Keratinocyte (primary cell): Measurements from ENCODE around the gene ARFRP1.
A peak's percentile ranks its signal among the peaks of the same experiment; 100 is the strongest.

Experiments
- CTCF ChIP-seq, 3 experiments: IDR thresholded peaks in 1 of 3; conservative IDR thresholded peaks in 1 of 3; optimal IDR thresholded peaks in 1 of 3; 2 replicates in 2 of 3; 3 replicates in 1 of 3; pipeline versions ENCODE3 to v1.5.1; 2011; ENCODE audit warnings: low read length in 3 of 3, mild to moderate bottlenecking in 3 of 3, moderate library complexity in 2 of 3, control low read depth in 1 of 3, inconsistent platforms in 1 of 3; ENCODE audit not compliant: insufficient read depth in 2 of 3; ENCODE audit errors: extremely low read depth in 1 of 3
- EZH2 ChIP-seq: IDR thresholded peaks from one replicate; pipeline ENCODE4 v1.6.1; 2012; ENCODE audit warnings: inconsistent platforms, mild to moderate bottlenecking, low read length, moderate library complexity

- TF ChIP-seq EZH2 (no peak), CTCF (optimal IDR thresholded peaks at IDR 0.05 in 1 of 3, IDR thresholded peaks at IDR 0.05 in 1 of 3, conservative IDR thresholded peaks at IDR 0.05 in 1 of 3; ENCODE audit: extremely low read depth in 1 of 3, insufficient read depth in 2 of 3, low read length in 3 of 3) (peak; percentile 55 to 83 (median 74))
Observed at GRCh38 chr20:63706852-63707557, 771 bp downstream of the ARFRP1 start.
